GM19035 (cell line): Measurements from ENCODE around the gene TLR9.
"Not testable (repeated sequence)": the region's sequence is repeated elsewhere in the genome, so short reads cannot be mapped to it uniquely, and the experiment has no call there.

Experiments
- ATAC-seq: cut with Tn5 transposase; IDR thresholded peaks from one replicate; pipeline ENCODE4 v1.9.1; 2021; ENCODE audit not compliant: unreplicated experiment

Gene TLR9

GRCh38 chr3:52225452-52226228 is at the start of gene TLR9:
TSS of gene TLR9 (minus strand) at chr3:52225645. CDS start at chr3:52225529, 116 bp downstream.
- peak; percentile 82 for ATAC-seq

- ATAC-seq, result not testable (repeated sequence)
Observed at GRCh38 chr3:52274781-52275180, 49.3 kb upstream of the TLR9 start.

GRCh38 chr3:52272831-52273230 is 47.4 kb upstream of the TLR9 start:
- ATAC-seq, result no peak

- ATAC-seq, result not testable (repeated sequence)
Observed at GRCh38 chr3:52272172-52272571, 46.7 kb upstream of the TLR9 start.

- no peak for ATAC-seq
Observed at GRCh38 chr3:52270252-52270754, 44.9 kb upstream of the TLR9 start.

- no peak for ATAC-seq
Observed at GRCh38 chr3:52269776-52270175, 44.3 kb upstream of the TLR9 start.

GRCh38 chr3:52268036-52268435 is 42.6 kb upstream of the TLR9 start:
- no peak for ATAC-seq

GRCh38 chr3:52265387-52265786 is 39.9 kb upstream of the TLR9 start:
- no peak for ATAC-seq

- ATAC-seq, result no peak
Observed at GRCh38 chr3:52262447-52262846, 37.0 kb upstream of the TLR9 start.

- no peak for ATAC-seq
Observed at GRCh38 chr3:52259448-52259847, 34.0 kb upstream of the TLR9 start.

GRCh38 chr3:52259035-52259434 is 33.6 kb upstream of the TLR9 start:
- ATAC-seq, result no peak

- ATAC-seq, result no peak
Observed at GRCh38 chr3:52257911-52258310, 32.5 kb upstream of the TLR9 start.

GRCh38 chr3:52256622-52257021 is 31.2 kb upstream of the TLR9 start:
- ATAC-seq, result no peak

GRCh38 chr3:52256159-52256558 is 30.7 kb upstream of the TLR9 start:
- ATAC-seq, result no peak

- ATAC-seq, result no peak
Observed at GRCh38 chr3:52254608-52255007, 29.2 kb upstream of the TLR9 start.

- peak; percentile 92 for ATAC-seq
Observed at GRCh38 chr3:52253314-52254304, 28.2 kb upstream of the TLR9 start.

GRCh38 chr3:52250122-52250521 is 24.7 kb upstream of the TLR9 start:
- ATAC-seq, result no peak

GRCh38 chr3:52249683-52250082 is 24.2 kb upstream of the TLR9 start:
- no peak for ATAC-seq

- no peak for ATAC-seq
Observed at GRCh38 chr3:52248816-52249547, 23.5 kb upstream of the TLR9 start.

- ATAC-seq, result no peak
Observed at GRCh38 chr3:52248165-52248541, 22.7 kb upstream of the TLR9 start.
